H1 (cell line): ENCODE data around the gene RENBP. TPM values are rescaled to one million over a fixed set of nuclear protein-coding genes. Genes with fewer than 3 reads are reported as not detected.

Source experiments
- CTCF ChIA-PET: fragments of 300-600 bp; sonication (Branson Sonifier 250); formaldehyde crosslinking; loops from one replicate; lab custom pipeline; 2021; ENCODE audit not compliant: partially characterized antibody; lab: Charles Lee
- POLR2A ChIA-PET: fragments of 300-600 bp; sonication (Branson Sonifier 250); formaldehyde crosslinking; loops from one replicate; lab custom pipeline; 2021; ENCODE audit warnings: inconsistent platforms; ENCODE audit not compliant: partially characterized antibody; lab: Charles Lee
- DNase-seq, 2 experiments: peaks; one replicate each; pipeline versions ENCODE4 v3.0.0 to v3.0.0-alpha.2; 2010 to 2022; ENCODE audit warnings: low spot score in 2 of 2, low read depth in 1 of 2, mixed read lengths in 1 of 2
- FAIRE-seq: peaks from 2 replicates; lab custom pipeline; 2011; peaks lifted over from hg19 to GRCh38; lab: Jason Lieb, UNC
- H2AFZ ChIP-seq: 2 replicates; pipeline ENCODE4 v1.8.1; 2012; ENCODE audit warnings: low read length, inconsistent platforms
- H2AK5ac ChIP-seq: 2 replicates; pipeline ENCODE4 v1.6.1; 2013; ENCODE audit warnings: low read depth, low read length
- H2BK120ac ChIP-seq: replicated peaks from 2 replicates; pipeline ENCODE3; 2013; ENCODE audit warnings: low read depth, low read length, inconsistent platforms
- H2BK12ac ChIP-seq: 2 replicates; pipeline ENCODE4 v1.6.1; 2013; ENCODE audit warnings: low read depth, low read length
- H2BK15ac ChIP-seq: 2 replicates; pipeline ENCODE4 v1.6.1; 2013; ENCODE audit warnings: low read length
- H2BK20ac ChIP-seq: 2 replicates; pipeline ENCODE4 v1.6.1; 2013; ENCODE audit warnings: low read length
- H2BK5ac ChIP-seq: 2 replicates; pipeline ENCODE4 v1.6.1; 2013; ENCODE audit warnings: low read depth, low read length
- H3K14ac ChIP-seq: 2 replicates; pipeline ENCODE4 v1.6.1; 2013; ENCODE audit warnings: inconsistent platforms; ENCODE audit not compliant: insufficient read length
- H3K18ac ChIP-seq: 2 replicates; pipeline ENCODE4 v1.6.1; 2013; ENCODE audit warnings: low read length; ENCODE audit errors: extremely low read depth
- H3K23ac ChIP-seq: 2 replicates; pipeline ENCODE4 v1.6.1; 2013; ENCODE audit warnings: inconsistent platforms; ENCODE audit not compliant: insufficient read length
- H3K23me2 ChIP-seq: 2 replicates; pipeline ENCODE4 v1.6.1; 2013; ENCODE audit warnings: low read depth, low read length
- H3K27ac ChIP-seq: 2 replicates; pipeline ENCODE4 v1.6.1; 2011; ENCODE audit warnings: low read depth, low read length, inconsistent platforms
- H3K27me3 ChIP-seq, 4 experiments: replicated peaks in 1 of 4; 1 replicate in 1 of 4; 2 replicates in 3 of 4; pipeline versions ENCODE4 v1.6.1 to v1.8.1; 2011 to 2013; ENCODE audit warnings: low read length in 3 of 4, mild to moderate bottlenecking in 3 of 4, inconsistent platforms in 2 of 4, mixed read lengths in 2 of 4, moderate library complexity in 1 of 4; ENCODE audit not compliant: control insufficient read depth in 3 of 4, insufficient read depth in 3 of 4; ENCODE audit errors: extremely low read depth in 1 of 4
- H3K36me3 ChIP-seq, 4 experiments: 2 replicates each; pipeline versions ENCODE4 v1.6.1 to v1.8.1; 2011 to 2013; ENCODE audit warnings: mild to moderate bottlenecking in 4 of 4, low read length in 3 of 4, moderate library complexity in 2 of 4, control low read depth in 1 of 4, inconsistent platforms in 1 of 4; ENCODE audit not compliant: insufficient read depth in 4 of 4, control insufficient read depth in 2 of 4
- H3K4ac ChIP-seq: replicated peaks from 2 replicates; pipeline ENCODE3; 2013; ENCODE audit warnings: low read length, low read depth, mixed read lengths, inconsistent platforms; ENCODE audit not compliant: insufficient read length
- H3K4me1 ChIP-seq, 4 experiments: replicated peaks in 1 of 4; 1 replicate in 1 of 4; 2 replicates in 3 of 4; pipeline versions ENCODE4 v1.6.1 to v1.8.1; 2011 to 2013; ENCODE audit warnings: low read length in 3 of 4, inconsistent platforms in 2 of 4, mixed read lengths in 1 of 4; ENCODE audit not compliant: insufficient read depth in 4 of 4, control insufficient read depth in 3 of 4
- H3K4me2 ChIP-seq, 2 experiments: 2 replicates each; pipeline versions ENCODE4 v1.6.1 to v1.8.1; 2011 to 2013; ENCODE audit warnings: low read depth in 2 of 2, low read length in 2 of 2, control low read depth in 1 of 2, inconsistent platforms in 1 of 2, mild to moderate bottlenecking in 1 of 2; ENCODE audit not compliant: insufficient read depth in 1 of 2
- H3K4me3 ChIP-seq, 4 experiments: fragments of 200-600, 300-600 bp in 1 of 4; sonication (generic), shearing (Covaris generic), sonication (Bioruptor Twin) in 1 of 4; 2 replicates each; pipeline versions ENCODE4 v1.5.1 to v1.8.1; 2011 to 2016; ENCODE audit warnings: low read length in 4 of 4, low read depth in 3 of 4, control low read depth in 2 of 4, inconsistent platforms in 2 of 4, mild to moderate bottlenecking in 2 of 4, mixed read lengths in 1 of 4, moderate library complexity in 1 of 4; ENCODE audit not compliant: insufficient read depth in 2 of 4; ENCODE audit errors: extremely low read depth in 1 of 4
- H3K56ac ChIP-seq: replicated peaks from 2 replicates; pipeline ENCODE3; 2013; ENCODE audit warnings: low read depth, mild to moderate bottlenecking, mixed read lengths, low read length, inconsistent platforms; ENCODE audit not compliant: insufficient read length
- H3K79me1 ChIP-seq: 2 replicates; pipeline ENCODE4 v1.6.1; 2013; ENCODE audit warnings: low read depth, low read length, control low read depth
- H3K79me2 ChIP-seq, 2 experiments: 2 replicates each; pipeline versions ENCODE4 v1.6.1 to v1.8.1; 2012 to 2013; ENCODE audit warnings: low read length in 2 of 2, mild to moderate bottlenecking in 2 of 2, inconsistent platforms in 1 of 2; ENCODE audit not compliant: insufficient read depth in 2 of 2, control insufficient read depth in 1 of 2
- H3K9ac ChIP-seq, 4 experiments: replicated peaks in 1 of 4; 1 replicate in 1 of 4; 2 replicates in 3 of 4; pipeline versions ENCODE4 v1.6.1 to v1.8.1; 2011 to 2013; ENCODE audit warnings: low read depth in 3 of 4, low read length in 3 of 4, control low read depth in 2 of 4, mild to moderate bottlenecking in 2 of 4, moderate library complexity in 2 of 4, inconsistent platforms in 1 of 4; ENCODE audit errors: extremely low read depth in 1 of 4
- H3K9me3 ChIP-seq, 2 experiments: 2 replicates each; pipeline versions ENCODE4 v1.6.1 to v1.8.1; 2012 to 2013; ENCODE audit warnings: mild to moderate bottlenecking in 2 of 2, moderate library complexity in 2 of 2, control low read depth in 1 of 2, inconsistent platforms in 1 of 2, low read depth in 1 of 2, low read length in 1 of 2, mixed read lengths in 1 of 2; ENCODE audit not compliant: insufficient read depth in 2 of 2
- H4K20me1 ChIP-seq, 2 experiments: replicated peaks in 1 of 2; 2 replicates each; pipeline versions ENCODE3 to v1.8.1; 2011 to 2013; ENCODE audit warnings: inconsistent platforms in 2 of 2, low read length in 2 of 2, mild to moderate bottlenecking in 1 of 2; ENCODE audit not compliant: insufficient read depth in 2 of 2, control insufficient read depth in 1 of 2
- H4K5ac ChIP-seq: 2 replicates; pipeline ENCODE4 v1.6.1; 2013; ENCODE audit warnings: low read length, low read depth, mixed read lengths, inconsistent platforms; ENCODE audit not compliant: insufficient read length
- H4K8ac ChIP-seq: 2 replicates; pipeline ENCODE4 v1.8.0; 2013; ENCODE audit warnings: mild to moderate bottlenecking, moderate library complexity, low read length, inconsistent platforms; ENCODE audit not compliant: insufficient read depth; ENCODE audit errors: extremely low read depth
- H4K91ac ChIP-seq: replicated peaks from 2 replicates; pipeline ENCODE3; 2013; ENCODE audit warnings: low read length, mixed read lengths, inconsistent platforms; ENCODE audit not compliant: insufficient read length
- BACH1 ChIP-seq: IDR thresholded peaks from 2 replicates; pipeline ENCODE4 v1.6.1; 2012; ENCODE audit warnings: low read length, improper control_type of control experiment
- CHD2 ChIP-seq: IDR thresholded peaks from 2 replicates; pipeline ENCODE4 v1.6.1; 2012; ENCODE audit warnings: low read length, improper control_type of control experiment
- RAD21 ChIP-seq, 2 experiments: IDR thresholded peaks in 1 of 2; conservative IDR thresholded peaks in 1 of 2; 2 replicates each; pipeline ENCODE4 v1.6.1; 2011; ENCODE audit warnings: low read depth in 2 of 2, low read length in 2 of 2, improper control_type of control experiment in 1 of 2, inconsistent platforms in 1 of 2, mild to moderate bottlenecking in 1 of 2, moderate library complexity in 1 of 2
- RNF2 ChIP-seq: fragments of 200-900, 300-1000 bp; sonication (generic); IDR thresholded peaks from 2 replicates; pipeline ENCODE4 v1.7.1; 2016; ENCODE audit warnings: borderline replicate concordance, low read depth, mild to moderate bottlenecking, antibody characterized with exemption, low read length; ENCODE audit not compliant: poor library complexity, severe bottlenecking; ENCODE audit errors: missing control alignments
- RXRA ChIP-seq: IDR thresholded peaks from 2 replicates; pipeline ENCODE4 v1.6.1; 2011; ENCODE audit warnings: low read depth, mild to moderate bottlenecking, low read length, moderate library complexity; ENCODE audit not compliant: insufficient read depth
- SAP30 ChIP-seq: fragments of 300-600 bp; sonication (generic); IDR thresholded peaks from 2 replicates; pipeline ENCODE4 v1.7.1; 2012; ENCODE audit warnings: low read length, moderate library complexity, mild to moderate bottlenecking, inconsistent platforms; ENCODE audit not compliant: insufficient read depth, insufficient replicate concordance
- SIX5 ChIP-seq: IDR thresholded peaks from 2 replicates; pipeline ENCODE4 v1.6.1; 2011; ENCODE audit warnings: mild to moderate bottlenecking, low read depth, low read length
- SP2 ChIP-seq: IDR thresholded peaks from 2 replicates; pipeline ENCODE4 v1.6.1; 2012; ENCODE audit warnings: mild to moderate bottlenecking, low read length, inconsistent platforms
- SP4 ChIP-seq: IDR thresholded peaks from 2 replicates; pipeline ENCODE4 v1.6.1; 2012; ENCODE audit warnings: low read length, inconsistent platforms
- whole genome bisulfite sequencing, 2 experiments: shearing (Covaris generic) in 1 of 2; methylation state at CpG; one replicate each; pipeline versions ENCODE4 v1.1.6 to v1.1.7; 2013 to 2015; ENCODE audit warnings: low lambda C conversion rate in 2 of 2, mixed read lengths in 2 of 2, inconsistent platforms in 1 of 2, low coverage in 1 of 2, missing lambda C conversion rate in 1 of 2; ENCODE audit not compliant: insufficient replicate concordance in 2 of 2, insufficient coverage in 1 of 2, insufficient read length in 1 of 2; ENCODE audit errors: extremely low coverage in 1 of 2, missing lambda C conversion rate in 1 of 2; 5-methylcytosine and 5-hydroxymethylcytosine counted together
- polyA plus RNA-seq, 7 experiments: library from polyadenylated mRNA; depleted of rRNA in 3 of 7; stranded (reverse) in 5 of 7; unstranded in 2 of 7; fragments of >200 nt in 5 of 7; fragments of 200-250 nt in 2 of 7; gene quantifications; 1 replicate in 5 of 7; 2 replicates in 1 of 7; 4 replicates in 1 of 7; pipeline versions ENCODE4 v1.2.1 to v1.2.3, GENCODE V29; 2011 to 2013; ENCODE audit warnings: missing spikeins in 2 of 7, mixed read lengths in 2 of 7
- total RNA-seq: library from RNA; stranded (reverse); fragmentation: NEBNext Ultra II Directional; extraction: Animal tissue kit (Norgen Biotek cat#: 25700); gene quantifications from 2 replicates; pipeline ENCODE4 v1.2.1, GENCODE V29; 2021

Gene RENBP
- total and polyA plus RNA-seq, 2 of the 8 experiments (the other 6 are each of a cell fraction or from before 2014, with no cell fraction given): 12.4 to 21.8 TPM

GRCh38 chrX:153950127-153950526, 5.7 kb upstream of the RENBP start:
- ChIA-PET CTCF (interaction anchor here (0.8 to 11.1 kb wide), 7 partner anchors 9 to 132 kb away, joined by 3 to 272 read pairs (median 6); partner anchors contain the start of genes ARHGAP4, HCFC1 and NAA10), POLR2A (interaction anchor here (0.7 to 18.9 kb wide), 5 partner anchors 11 to 155 kb away, joined by 3 to 231 read pairs (median 3); partner anchors contain the start of genes ARHGAP4 and SSR4)
- Histone ChIP-seq H3K23ac (no peak overlapping the region), H2AK5ac (no peak overlapping the region), H2BK5ac (no peak overlapping the region), H3K4me1 (peaks cover 0 to 11% (median 1%) of the 10 kb centered on the region in 4 experiments; a peak in 3 of 7 replicates), H4K91ac (no peak overlapping the region), H3K23me2 (no peaks in the 10 kb centered on the region), H2BK20ac (no peak overlapping the region), H2AFZ (no peak overlapping the region), H2BK120ac (no peak overlapping the region), H3K4ac (no peak overlapping the region), H2BK12ac (no peak overlapping the region), H3K9ac (no peak overlapping the region), H3K18ac (no peak overlapping the region), H4K20me1 (peaks cover 0 to 4% of the 10 kb centered on the region in 2 experiments), H3K27ac (no peak overlapping the region), H2BK15ac (no peak overlapping the region), H4K8ac (no peak overlapping the region), H3K4me3 (no peak overlapping the region), H3K4me2 (no peak overlapping the region), H3K27me3 (no peaks in the 10 kb centered on the region), H3K79me2 (no peaks in the 10 kb centered on the region), H4K5ac (no peak overlapping the region), H3K9me3 (no peaks in the 10 kb centered on the region), H3K79me1 (no peaks in the 10 kb centered on the region), H3K14ac (no peak overlapping the region), H3K36me3 (peaks cover 22 to 52% (median 36%) of the 10 kb centered on the region in 4 experiments; a peak in 7 of 8 replicates), H3K56ac (no peak overlapping the region)
- no peak for TF ChIP-seq CHD2
- TF ChIP-seq SP2: no peak
- TF ChIP-seq RNF2: no peak
- TF ChIP-seq SAP30: no peak
- no peak for TF ChIP-seq RXRA
- TF ChIP-seq SIX5: no peak
- TF ChIP-seq SP4: no peak
- no peak for TF ChIP-seq BACH1
- TF ChIP-seq RAD21 (IDR thresholded peaks at IDR 0.05 in 1 of 2, conservative IDR thresholded peaks at IDR 0.05 in 1 of 2; ENCODE audit: low read depth in 2 of 2, low read length in 2 of 2): no peak
- no peak for DNase-seq
- whole genome bisulfite sequencing, 2 experiments: 100% methylated on average over 1 of the region's 19 CpGs; no CpG with 5 or more reads in 1 of the 2 experiments
- FAIRE-seq: no peak
